Measurements from ENCODE around the gene PLD4. TPM values are rescaled to one million over a fixed set of nuclear protein-coding genes. Genes with fewer than 3 reads are reported as not detected.

The PLD4 gene
- total RNA-seq, 4 donors from 2014 or later: under 0.01 to 0.37 (median 0.16) TPM; not detected in 1

DNA sequence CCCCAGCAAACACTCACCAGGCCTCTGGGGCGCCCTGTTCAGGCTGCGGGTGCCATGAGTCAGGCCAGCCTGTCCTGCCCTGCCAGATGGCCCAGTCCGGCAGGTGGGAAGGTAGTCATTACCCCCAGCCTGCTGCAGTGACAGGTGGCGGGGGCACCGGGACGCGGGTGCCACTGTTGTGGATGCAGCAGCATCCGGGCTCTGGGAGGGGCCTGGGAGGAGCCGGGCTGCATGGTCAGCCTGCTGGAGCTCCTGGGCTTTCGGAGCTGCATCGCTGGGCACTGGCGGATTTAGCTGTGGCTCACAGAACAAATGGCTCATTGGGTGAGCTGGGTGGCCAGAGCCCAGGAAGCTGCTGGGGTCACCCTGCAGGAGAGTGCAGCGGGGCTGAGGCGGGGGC lies 46.1 kb upstream of the PLD4 start:
- no peak for ATAC-seq (ENCODE audit: low FRiP score)
- DNase-seq (ENCODE audit: low spot score): no peak

DNA sequence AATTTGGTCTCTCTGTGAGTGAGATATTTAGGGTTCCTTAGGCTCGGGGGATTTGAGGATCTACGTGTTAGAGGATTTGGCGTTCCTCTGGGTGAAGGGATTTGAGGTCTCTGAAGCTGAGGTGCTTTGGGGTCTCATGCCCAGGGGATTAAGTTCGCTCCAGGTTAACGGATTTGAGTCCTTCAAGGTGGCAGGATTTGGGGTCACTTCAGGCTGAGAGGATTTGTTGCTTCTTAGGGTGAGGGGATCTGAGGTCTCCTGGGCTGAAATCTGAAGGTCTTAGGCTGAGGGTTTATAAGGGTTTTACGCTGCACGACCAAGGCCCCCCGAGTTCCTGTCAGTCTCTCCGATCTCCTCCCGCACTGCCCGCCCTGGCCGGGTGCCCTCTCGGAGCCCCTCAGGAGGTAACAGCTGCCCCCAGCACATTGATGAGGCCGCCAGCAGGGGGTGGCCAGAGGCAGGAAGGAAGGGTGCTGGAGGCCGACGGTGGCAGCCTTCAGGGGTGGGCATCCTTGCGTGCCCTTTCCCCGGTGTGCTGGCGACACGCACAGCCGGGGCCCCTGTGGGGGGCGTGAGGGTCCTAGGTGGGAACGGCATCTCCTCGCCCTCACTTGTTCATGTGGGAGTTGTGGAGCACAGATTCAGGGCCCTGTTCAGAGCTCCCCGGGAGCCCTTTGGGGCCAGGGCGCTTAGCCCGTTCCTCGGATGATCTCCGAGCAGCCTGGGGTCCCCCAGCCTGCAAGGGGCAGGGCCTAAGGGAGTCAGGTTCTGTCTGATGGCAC lies 45.3 kb upstream of the PLD4 start:
- no peak for DNase-seq (ENCODE audit: low spot score)
- TF ChIP-seq, protein P1, sequence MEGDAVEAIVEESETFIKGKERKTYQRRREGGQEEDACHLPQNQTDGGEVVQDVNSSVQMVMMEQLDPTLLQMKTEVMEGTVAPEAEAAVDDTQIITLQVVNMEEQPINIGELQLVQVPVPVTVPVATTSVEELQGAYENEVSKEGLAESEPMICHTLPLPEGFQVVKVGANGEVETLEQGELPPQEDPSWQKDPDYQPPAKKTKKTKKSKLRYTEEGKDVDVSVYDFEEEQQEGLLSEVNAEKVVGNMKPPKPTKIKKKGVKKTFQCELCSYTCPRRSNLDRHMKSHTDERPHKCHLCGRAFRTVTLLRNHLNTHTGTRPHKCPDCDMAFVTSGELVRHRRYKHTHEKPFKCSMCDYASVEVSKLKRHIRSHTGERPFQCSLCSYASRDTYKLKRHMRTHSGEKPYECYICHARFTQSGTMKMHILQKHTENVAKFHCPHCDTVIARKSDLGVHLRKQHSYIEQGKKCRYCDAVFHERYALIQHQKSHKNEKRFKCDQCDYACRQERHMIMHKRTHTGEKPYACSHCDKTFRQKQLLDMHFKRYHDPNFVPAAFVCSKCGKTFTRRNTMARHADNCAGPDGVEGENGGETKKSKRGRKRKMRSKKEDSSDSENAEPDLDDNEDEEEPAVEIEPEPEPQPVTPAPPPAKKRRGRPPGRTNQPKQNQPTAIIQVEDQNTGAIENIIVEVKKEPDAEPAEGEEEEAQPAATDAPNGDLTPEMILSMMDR (IDR thresholded peaks at IDR 0.05): no peak
- ATAC-seq (ENCODE audit: low FRiP score): no peak

More for the DNA sequence above, 46.1 kb upstream of the PLD4 start:
- TF ChIP-seq, protein P1 (IDR thresholded peaks at IDR 0.05): no peak

DNA sequence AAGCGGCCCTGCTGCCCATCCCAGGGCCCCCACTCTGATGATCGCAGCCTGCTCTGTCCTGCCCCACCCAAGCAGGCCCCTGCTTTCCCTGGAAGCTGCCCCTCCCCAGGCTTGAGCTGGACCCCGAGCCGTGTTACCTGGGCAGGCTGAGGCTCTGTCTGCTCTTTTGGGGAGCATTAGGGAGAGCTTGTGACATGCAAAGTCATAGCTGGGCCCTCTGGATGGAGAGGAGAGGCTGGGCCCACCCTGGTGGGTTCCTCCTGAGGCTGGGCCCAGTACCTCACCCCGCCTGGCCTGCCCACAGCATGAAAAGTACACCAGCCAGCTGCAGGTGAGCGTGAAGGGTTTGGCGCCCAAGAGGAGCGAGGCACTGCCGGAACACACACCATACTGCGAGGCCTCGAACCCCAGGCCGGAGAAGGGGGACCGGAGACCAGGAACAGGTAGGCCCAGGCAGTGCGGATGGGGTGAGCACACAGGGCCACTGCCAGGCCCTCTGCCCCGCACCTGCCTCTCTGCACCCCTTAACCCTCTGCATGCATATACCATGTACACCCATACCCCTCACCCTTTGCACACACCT lies 44.6 kb upstream of the PLD4 start:
- no peak for DNase-seq (ENCODE audit: low spot score)
- TF ChIP-seq, protein P1 (IDR thresholded peaks at IDR 0.05): no peak
- ATAC-seq (ENCODE audit: low FRiP score): no peak

DNA sequence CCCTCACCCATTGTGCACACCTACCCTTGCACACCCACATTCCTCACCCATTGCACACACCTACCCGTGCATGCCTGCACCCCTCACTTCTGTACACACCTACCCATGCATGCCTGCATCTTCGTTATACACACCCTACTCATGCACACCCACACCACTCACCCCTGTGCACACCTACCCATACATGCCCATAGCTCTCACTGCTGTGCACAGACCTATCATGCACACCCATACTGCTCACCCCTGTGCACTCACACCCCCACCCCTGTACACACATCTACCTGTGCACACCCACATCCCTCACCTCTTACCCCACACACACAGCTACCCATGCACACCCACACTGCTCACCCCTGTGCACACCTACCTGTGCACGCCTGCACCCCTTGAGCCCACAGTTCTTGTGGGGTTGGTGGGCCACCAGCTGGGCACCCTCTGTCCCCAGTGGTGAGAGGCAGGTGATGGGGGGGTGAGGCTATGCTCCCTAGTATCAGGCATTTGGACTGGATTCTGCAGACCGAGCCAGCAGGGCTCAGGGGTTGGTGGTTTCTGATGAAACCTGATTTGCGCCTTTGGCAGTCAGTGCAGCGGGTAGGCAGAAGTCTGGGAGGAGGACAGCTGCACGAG lies 44.0 kb upstream of the PLD4 start:
- TF ChIP-seq, protein P1 (IDR thresholded peaks at IDR 0.05): no peak
- ATAC-seq (ENCODE audit: low FRiP score) (no peak), DNase-seq (ENCODE audit: low spot score) (no peak)

DNA sequence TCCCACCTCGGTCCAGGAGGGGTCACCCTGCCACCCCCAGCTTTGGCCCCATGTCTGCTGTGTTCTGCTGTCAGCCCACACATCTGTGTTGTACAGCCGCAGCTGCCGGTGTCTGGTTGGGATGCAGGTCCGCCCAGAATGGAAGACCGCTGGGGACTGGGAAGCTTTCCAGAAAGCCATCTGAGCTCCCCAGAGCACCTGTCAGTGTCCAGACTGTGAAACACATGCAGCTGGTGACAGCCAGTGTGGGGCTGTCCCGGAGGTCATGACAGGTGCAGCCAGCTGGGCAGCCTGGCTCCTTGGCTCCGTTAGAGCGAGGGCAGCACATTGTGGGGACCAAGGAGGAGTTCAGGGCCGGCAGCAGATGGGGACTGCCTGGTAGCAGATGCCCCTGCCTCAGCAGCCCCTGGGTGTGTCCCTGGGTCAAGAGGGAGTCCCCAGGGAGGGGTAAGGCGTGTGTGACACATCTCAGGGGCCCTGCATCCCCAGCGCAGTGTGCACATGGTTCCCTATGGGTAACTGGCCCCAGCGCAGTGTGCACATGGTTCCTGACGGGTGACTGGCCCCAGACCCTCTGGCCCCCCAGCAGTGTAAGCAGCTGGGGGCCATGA lies 43.2 kb upstream of the PLD4 start:
- no peak for DNase-seq (ENCODE audit: low spot score)
- no peak for ATAC-seq (ENCODE audit: low FRiP score)
- TF ChIP-seq, protein P1 (IDR thresholded peaks at IDR 0.05): no peak

DNA sequence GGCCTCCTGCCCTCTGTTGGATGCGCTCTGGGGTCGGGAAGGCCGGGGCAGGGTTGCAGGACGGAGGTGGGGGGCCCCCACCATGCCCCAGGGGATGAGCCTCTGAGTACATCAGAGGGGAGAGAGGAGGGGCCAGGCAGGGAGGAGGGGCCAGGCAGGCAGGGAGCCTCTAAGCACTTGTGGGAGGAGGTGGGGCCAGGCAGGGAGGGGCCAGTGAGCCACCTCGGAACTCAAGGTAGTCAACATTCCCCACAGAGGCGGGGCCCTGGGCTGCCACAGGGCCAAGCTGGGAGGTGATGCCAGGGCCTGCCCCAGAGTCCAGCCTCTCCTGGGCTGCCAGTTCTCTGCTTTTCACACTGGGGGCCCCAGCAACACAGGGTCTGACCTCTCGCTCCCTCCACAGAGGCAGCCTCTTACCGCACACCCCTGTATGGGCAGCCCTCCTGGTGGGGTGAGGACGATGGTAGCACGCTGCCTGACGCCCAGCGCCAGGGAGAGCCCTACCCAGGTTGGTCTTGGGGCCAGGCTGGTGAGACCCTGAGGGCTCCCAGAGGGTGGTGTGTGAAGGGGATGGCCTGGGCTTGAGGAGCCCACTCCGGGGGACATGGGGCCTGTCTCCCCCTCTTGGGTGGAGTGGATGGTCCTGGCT lies 42.2 kb upstream of the PLD4 start:
- DNase-seq (ENCODE audit: low spot score): no peak
- TF ChIP-seq, protein P1 (IDR thresholded peaks at IDR 0.05): no peak
- peak; percentile 22 for ATAC-seq (ENCODE audit: low FRiP score)

Measured in omental fat pad (tissue), 4 donors.